Measurements from ENCODE around the gene ELOVL2. TPM values are rescaled to one million over a fixed set of nuclear protein-coding genes. Genes with fewer than 3 reads are reported as not detected.

Gene ELOVL2
- total RNA-seq, 2 donors from 2014 or later, result 2.9 to 3.0 TPM

DNA sequence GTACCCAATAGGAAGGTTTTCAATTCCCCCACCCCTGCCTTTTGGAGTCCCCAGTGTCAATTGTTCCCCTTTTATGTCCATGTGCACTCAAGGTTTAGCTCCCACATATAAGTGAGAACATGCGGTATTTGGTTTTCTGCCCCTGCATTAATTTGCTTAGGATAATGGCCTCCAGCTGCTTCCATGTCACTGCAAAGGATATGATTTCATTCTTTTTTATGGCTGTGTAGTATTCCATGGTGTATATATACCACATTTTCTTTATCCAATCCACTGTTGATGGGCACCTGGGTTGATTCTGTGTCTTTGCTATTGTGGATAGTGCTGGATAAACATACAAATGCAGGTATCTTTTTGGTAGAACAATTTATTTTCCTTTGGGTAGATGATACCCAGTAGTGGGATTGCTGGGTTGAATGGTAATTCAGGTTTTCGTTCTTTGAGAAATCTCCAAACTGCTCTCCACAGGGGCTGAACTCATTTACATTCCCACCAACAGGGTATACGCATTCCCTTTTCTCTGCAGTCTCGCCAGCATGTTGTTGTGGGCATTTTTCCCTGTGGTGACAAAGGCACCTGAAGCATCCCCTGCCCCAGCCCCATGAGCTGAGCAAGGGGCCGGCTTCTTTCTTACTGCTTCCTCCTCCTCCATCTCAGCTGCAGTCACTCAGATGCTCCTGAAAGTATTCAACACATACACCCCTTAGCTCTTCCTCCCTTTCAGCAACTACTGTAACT is 66.7 kb downstream of the ELOVL2 start:
- no peaks in the 10 kb centered on the region for H3K27me3 ChIP-seq
- DNase-seq (no peak), ATAC-seq (no peak)
- no peak for TF ChIP-seq POLR2A (IDR thresholded peaks at IDR 0.05)
- no peak for TF ChIP-seq CTCF (IDR thresholded peaks at IDR 0.05)
- no peaks in the 10 kb centered on the region for H3K36me3 ChIP-seq (replicated peaks in 1 of 2; ENCODE audit: insufficient read depth in 1 of 2, low read depth in 2 of 2)
- intact Hi-C loops (cut with DNase I), result no loop called here
- no peaks in the 10 kb centered on the region for H3K4me1 ChIP-seq
- H3K27ac ChIP-seq, result no peak overlapping the region
- H3K4me3 ChIP-seq, result no peak overlapping the region
- H3K9me3 ChIP-seq, result no peaks in the 10 kb centered on the region
- 92 to 94% methylated on average over 5 of the region's 5 CpGs for WGBS, 2 donors

DNA sequence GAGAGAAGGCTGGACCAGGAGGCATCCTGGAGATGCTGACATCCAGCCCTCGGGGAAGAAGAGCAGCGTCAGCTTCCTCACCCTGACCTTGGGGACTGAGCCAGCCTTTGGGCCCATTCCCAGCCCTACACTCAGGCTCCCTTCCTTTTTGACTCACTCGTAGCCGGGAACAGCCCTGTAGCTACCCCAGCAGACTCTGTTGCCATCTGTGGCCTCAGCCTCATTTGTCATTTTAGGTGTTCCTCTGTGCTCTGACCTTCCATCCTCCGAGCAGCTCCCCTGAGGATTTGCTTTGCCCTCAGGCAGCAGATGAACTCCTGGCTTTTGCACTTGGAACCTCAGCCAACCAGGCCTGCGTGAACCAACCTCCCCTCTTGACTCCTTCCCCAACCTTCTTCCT is 67.5 kb downstream of the ELOVL2 start:
- Histone ChIP-seq H3K27me3 (no peaks in the 10 kb centered on the region), H3K27ac (no peak overlapping the region), H3K4me1 (no peaks in the 10 kb centered on the region), H3K4me3 (no peak overlapping the region), H3K36me3 (replicated peaks in 1 of 2; ENCODE audit: insufficient read depth in 1 of 2, low read depth in 2 of 2) (no peaks in the 10 kb centered on the region), H3K9me3 (no peaks in the 10 kb centered on the region)
- intact Hi-C loops (cut with DNase I), result no loop called here
- no peak for ATAC-seq
- WGBS, 2 donors, result 68 to 73% methylated on average over 5 to 6 of the region's 6 CpGs
- DNase-seq, result no peak
- no peak for TF ChIP-seq CTCF (IDR thresholded peaks at IDR 0.05)
- TF ChIP-seq POLR2A (IDR thresholded peaks at IDR 0.05), result no peak

DNA sequence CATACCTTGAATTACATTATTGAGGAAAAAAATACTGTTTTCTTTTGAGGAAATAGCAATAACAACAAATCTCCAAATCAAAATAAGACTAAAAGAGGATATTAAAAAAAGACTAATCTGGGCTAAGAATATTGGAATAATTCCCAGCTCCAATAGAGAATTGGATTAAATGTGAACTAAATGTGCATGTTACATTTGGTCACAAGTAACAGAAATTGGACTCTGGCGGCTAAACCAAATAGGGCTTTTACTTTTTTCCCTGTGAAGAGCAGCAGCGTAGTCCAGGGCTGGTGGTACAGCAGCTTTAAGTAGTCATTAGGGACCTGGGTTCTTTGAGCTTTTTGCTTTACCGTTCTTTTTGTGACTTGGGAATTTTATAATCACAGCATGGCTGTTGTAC is 71.9 kb downstream of the ELOVL2 start:
- no peak for TF ChIP-seq CTCF (IDR thresholded peaks at IDR 0.05)
- TF ChIP-seq POLR2A (IDR thresholded peaks at IDR 0.05), result no peak
- DNase-seq (no peak), ATAC-seq (no peak)
- H3K4me3 ChIP-seq, result no peak overlapping the region
- 84 to 87% methylated on average over 3 of the region's 3 CpGs for WGBS, 2 donors
- no peaks in the 10 kb centered on the region for H3K36me3 ChIP-seq (replicated peaks in 1 of 2; ENCODE audit: insufficient read depth in 1 of 2, low read depth in 2 of 2)
- intact Hi-C loops (cut with DNase I), result no loop called here
- H3K9me3 ChIP-seq, result no peaks in the 10 kb centered on the region
- no peak overlapping the region for H3K27ac ChIP-seq
- no peaks in the 10 kb centered on the region for H3K27me3 ChIP-seq
- no peaks in the 10 kb centered on the region for H3K4me1 ChIP-seq

- H3K9me3 ChIP-seq, result no peaks in the 10 kb centered on the region
- DNase-seq (no peak), ATAC-seq (no peak)
- H3K4me3 ChIP-seq, result no peak overlapping the region
- H3K27me3 ChIP-seq, result no peaks in the 10 kb centered on the region
- no peak for TF ChIP-seq CTCF (IDR thresholded peaks at IDR 0.05)
- TF ChIP-seq POLR2A (IDR thresholded peaks at IDR 0.05), result no peak
- no peaks in the 10 kb centered on the region for H3K4me1 ChIP-seq
- H3K36me3 ChIP-seq (replicated peaks in 1 of 2; ENCODE audit: insufficient read depth in 1 of 2, low read depth in 2 of 2), result no peaks in the 10 kb centered on the region
- intact Hi-C loops (cut with DNase I), result no loop called here
- 83 to 85% methylated on average over 3 of the region's 3 CpGs for WGBS, 2 donors
- H3K27ac ChIP-seq, result no peak overlapping the region
These were observed 73.4 kb downstream of the ELOVL2 start for GRCh38 chr6:10970731-10971130.

- Histone ChIP-seq H3K27me3 (no peaks in the 10 kb centered on the region), H3K4me3 (no peak overlapping the region), H3K36me3 (replicated peaks in 1 of 2; ENCODE audit: insufficient read depth in 1 of 2, low read depth in 2 of 2) (no peaks in the 10 kb centered on the region), H3K27ac (no peak overlapping the region), H3K9me3 (no peaks in the 10 kb centered on the region), H3K4me1 (no peaks in the 10 kb centered on the region)
- TF ChIP-seq POLR2A (IDR thresholded peaks at IDR 0.05) (no peak), CTCF (IDR thresholded peaks at IDR 0.05) (no peak)
- intact Hi-C loops (cut with DNase I), result no loop called here
- no peak for DNase-seq
- ATAC-seq, result no peak
- WGBS, 2 donors, result 73 to 75% methylated on average over 2 of the region's 2 CpGs
These were observed 75.3 kb downstream of the ELOVL2 start for GRCh38 chr6:10968776-10969175.

Data from body of pancreas (tissue), 4 donors.